Stimulated activated CD8-positive, alpha-beta memory T cell treated with anti-CD3 and anti-CD28 coated beads, Interleukin-4, amount 100 ng/mL, for 4 hours (primary cell): Measurements from ENCODE around the gene EML5.
"Not testable (repeated sequence)": the region's sequence is repeated elsewhere in the genome, so short reads cannot be mapped to it uniquely, and the experiment has no call there.

Experiments used
- DNase-seq, 2 donors: peaks; one replicate each; pipeline ENCODE4 v3.0.0-alpha.2; 2020; ENCODE audit warnings: low read depth in 2 of 2, low spot score in 1 of 2

EML5 gene

GRCh38 chr14:88804035-88804434 lies 11.3 kb upstream of the EML5 start:
- DNase-seq: no peak

- no peak for DNase-seq
Observed at GRCh38 chr14:88802596-88802995, 9.8 kb upstream of the EML5 start.

- no peak for DNase-seq
Observed at GRCh38 chr14:88799522-88799921, 6.8 kb upstream of the EML5 start.

GRCh38 chr14:88798156-88798555 lies 5.4 kb upstream of the EML5 start:
- DNase-seq: no peak

- no peak for DNase-seq
Observed at GRCh38 chr14:88793259-88793625, 489 bp upstream of the EML5 start.

- no peak for DNase-seq
Observed at GRCh38 chr14:88791629-88792472, 902 bp downstream of the EML5 start.

GRCh38 chr14:88791252-88791621 lies 1.5 kb downstream of the EML5 start:
- DNase-seq: no peak

GRCh38 chr14:88790501-88791251 lies 2.1 kb downstream of the EML5 start:
- no peak for DNase-seq

GRCh38 chr14:88789573-88789972 lies 3.2 kb downstream of the EML5 start:
- not testable (repeated sequence) for DNase-seq

- DNase-seq: no peak
Observed at GRCh38 chr14:88786715-88787114, 6.0 kb downstream of the EML5 start.

- no peak for DNase-seq
Observed at GRCh38 chr14:88785911-88786310, 6.8 kb downstream of the EML5 start.

GRCh38 chr14:88775532-88775931 lies 17.2 kb downstream of the EML5 start:
- no peak for DNase-seq

GRCh38 chr14:88770736-88771135 lies 22.0 kb downstream of the EML5 start:
- DNase-seq: no peak

GRCh38 chr14:88765130-88765529 lies 27.6 kb downstream of the EML5 start:
- no peak for DNase-seq

- no peak for DNase-seq
Observed at GRCh38 chr14:88753873-88754272, 38.9 kb downstream of the EML5 start.

- DNase-seq: no peak
Observed at GRCh38 chr14:88750945-88751344, 41.8 kb downstream of the EML5 start.

GRCh38 chr14:88750413-88750812 lies 42.3 kb downstream of the EML5 start:
- DNase-seq: no peak

- no peak for DNase-seq
Observed at GRCh38 chr14:88749139-88749538, 43.6 kb downstream of the EML5 start.

- no peak for DNase-seq
Observed at GRCh38 chr14:88748288-88748687, 44.5 kb downstream of the EML5 start.

GRCh38 chr14:88746052-88746451 lies 46.7 kb downstream of the EML5 start:
- DNase-seq: no peak

GRCh38 chr14:88737245-88737644 lies 55.5 kb downstream of the EML5 start:
- no peak for DNase-seq

GRCh38 chr14:88733121-88733520 lies 59.6 kb downstream of the EML5 start:
- DNase-seq: no peak

GRCh38 chr14:88729159-88729558 lies 63.6 kb downstream of the EML5 start:
- DNase-seq: no peak
